ENCODE measurements around the gene KIAA1328.

GRCh38 chr18:37222354-37222998 lies 393.5 kb downstream of the KIAA1328 start:
- TF ChIP-seq EP300 (conservative IDR thresholded peaks at IDR 0.05; ENCODE audit: poor library complexity, severe bottlenecking): no peak
- TF ChIP-seq, protein P1, sequence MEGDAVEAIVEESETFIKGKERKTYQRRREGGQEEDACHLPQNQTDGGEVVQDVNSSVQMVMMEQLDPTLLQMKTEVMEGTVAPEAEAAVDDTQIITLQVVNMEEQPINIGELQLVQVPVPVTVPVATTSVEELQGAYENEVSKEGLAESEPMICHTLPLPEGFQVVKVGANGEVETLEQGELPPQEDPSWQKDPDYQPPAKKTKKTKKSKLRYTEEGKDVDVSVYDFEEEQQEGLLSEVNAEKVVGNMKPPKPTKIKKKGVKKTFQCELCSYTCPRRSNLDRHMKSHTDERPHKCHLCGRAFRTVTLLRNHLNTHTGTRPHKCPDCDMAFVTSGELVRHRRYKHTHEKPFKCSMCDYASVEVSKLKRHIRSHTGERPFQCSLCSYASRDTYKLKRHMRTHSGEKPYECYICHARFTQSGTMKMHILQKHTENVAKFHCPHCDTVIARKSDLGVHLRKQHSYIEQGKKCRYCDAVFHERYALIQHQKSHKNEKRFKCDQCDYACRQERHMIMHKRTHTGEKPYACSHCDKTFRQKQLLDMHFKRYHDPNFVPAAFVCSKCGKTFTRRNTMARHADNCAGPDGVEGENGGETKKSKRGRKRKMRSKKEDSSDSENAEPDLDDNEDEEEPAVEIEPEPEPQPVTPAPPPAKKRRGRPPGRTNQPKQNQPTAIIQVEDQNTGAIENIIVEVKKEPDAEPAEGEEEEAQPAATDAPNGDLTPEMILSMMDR (IDR thresholded peaks at IDR 0.05; ENCODE audit: poor library complexity, severe bottlenecking): no peak

All from neural cell (in vitro differentiated cells).